Measurements from ENCODE around the gene IFIT3.

DNA sequence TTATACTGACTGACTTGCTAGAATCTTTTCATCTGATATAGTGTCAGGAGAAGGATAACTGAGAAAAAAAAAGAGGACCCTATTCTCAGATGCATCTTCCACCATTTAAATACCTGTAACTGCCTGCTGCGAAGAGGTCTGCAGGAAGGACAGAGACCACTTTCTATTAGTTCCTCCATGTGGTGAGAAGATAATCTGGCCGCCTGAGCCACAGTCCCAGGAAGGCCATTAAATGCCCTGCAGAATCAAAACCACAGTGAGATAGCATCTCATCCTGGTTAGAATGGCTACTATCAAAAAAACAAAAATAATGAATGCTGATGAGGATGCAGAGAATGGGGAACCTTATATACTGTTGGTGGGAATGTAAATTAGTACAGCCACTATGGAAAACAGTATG, 30.2 kb downstream of the IFIT3 start:
- TF ChIP-seq, protein P1, sequence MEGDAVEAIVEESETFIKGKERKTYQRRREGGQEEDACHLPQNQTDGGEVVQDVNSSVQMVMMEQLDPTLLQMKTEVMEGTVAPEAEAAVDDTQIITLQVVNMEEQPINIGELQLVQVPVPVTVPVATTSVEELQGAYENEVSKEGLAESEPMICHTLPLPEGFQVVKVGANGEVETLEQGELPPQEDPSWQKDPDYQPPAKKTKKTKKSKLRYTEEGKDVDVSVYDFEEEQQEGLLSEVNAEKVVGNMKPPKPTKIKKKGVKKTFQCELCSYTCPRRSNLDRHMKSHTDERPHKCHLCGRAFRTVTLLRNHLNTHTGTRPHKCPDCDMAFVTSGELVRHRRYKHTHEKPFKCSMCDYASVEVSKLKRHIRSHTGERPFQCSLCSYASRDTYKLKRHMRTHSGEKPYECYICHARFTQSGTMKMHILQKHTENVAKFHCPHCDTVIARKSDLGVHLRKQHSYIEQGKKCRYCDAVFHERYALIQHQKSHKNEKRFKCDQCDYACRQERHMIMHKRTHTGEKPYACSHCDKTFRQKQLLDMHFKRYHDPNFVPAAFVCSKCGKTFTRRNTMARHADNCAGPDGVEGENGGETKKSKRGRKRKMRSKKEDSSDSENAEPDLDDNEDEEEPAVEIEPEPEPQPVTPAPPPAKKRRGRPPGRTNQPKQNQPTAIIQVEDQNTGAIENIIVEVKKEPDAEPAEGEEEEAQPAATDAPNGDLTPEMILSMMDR (IDR thresholded peaks at IDR 0.05), result no peak
- TF ChIP-seq ZFX (IDR thresholded peaks at IDR 0.05; ENCODE audit: borderline replicate concordance), result no peak

Measured in 22Rv1 (cell line).